WTC11 (cell line): ENCODE data around the gene TTN. TPM values are rescaled to one million over a fixed set of nuclear protein-coding genes. Genes with fewer than 3 reads are reported as not detected.
A peak's percentile ranks its signal among the peaks of the same experiment; 100 is the strongest.

ENCODE experiments used
- ATF1 ChIP-seq: sonication (generic); formaldehyde crosslinking; IDR thresholded peaks from 2 replicates; pipeline ENCODE4 v1.8.1; 2023; ENCODE audit warnings: mild to moderate bottlenecking, moderate library complexity, missing genetic modification reagents
- ATF6 ChIP-seq: sonication (generic); formaldehyde crosslinking; IDR thresholded peaks from 2 replicates; pipeline ENCODE4 v1.8.1; 2023; ENCODE audit warnings: mild to moderate bottlenecking, missing genetic modification reagents
- E2F1 ChIP-seq: sonication (generic); formaldehyde crosslinking; IDR thresholded peaks from 2 replicates; pipeline ENCODE4 v1.8.0; 2022; ENCODE audit warnings: mild to moderate bottlenecking, missing genetic modification reagents
- ELF4 ChIP-seq: sonication (generic); formaldehyde crosslinking; IDR thresholded peaks from 2 replicates; pipeline ENCODE4 v1.8.1; 2022; ENCODE audit warnings: low read depth, mild to moderate bottlenecking, moderate library complexity, missing genetic modification reagents
- EMX1 ChIP-seq: fragments of 250-450 bp; sonication (Bioruptor Pico); IDR thresholded peaks from 2 replicates; pipeline ENCODE4 v1.8.0; 2021; ENCODE audit warnings: mild to moderate bottlenecking
- FOXP1 ChIP-seq: sonication (generic); formaldehyde crosslinking; IDR thresholded peaks from 2 replicates; pipeline ENCODE4 v1.8.0; 2022; ENCODE audit warnings: missing genetic modification reagents, mild to moderate bottlenecking, moderate library complexity, borderline replicate concordance
- GABPB1 ChIP-seq: sonication (generic); formaldehyde crosslinking; IDR thresholded peaks from 2 replicates; pipeline ENCODE4 v1.8.1; 2023; ENCODE audit warnings: mild to moderate bottlenecking, missing genetic modification reagents
- HMGA2 ChIP-seq: fragments of 250-450 bp; sonication (Bioruptor Pico); IDR thresholded peaks from 2 replicates; pipeline ENCODE4 v1.4.0; 2021; ENCODE audit warnings: mild to moderate bottlenecking, moderate library complexity
- NFYB ChIP-seq: sonication (generic); formaldehyde crosslinking; conservative IDR thresholded peaks from 2 replicates; pipeline ENCODE4 v1.8.0; 2022; ENCODE audit warnings: low read depth, missing genetic modification reagents
- PRDM15 ChIP-seq: sonication (generic); formaldehyde crosslinking; IDR thresholded peaks from 2 replicates; pipeline ENCODE4 v1.8.0; 2022; ENCODE audit warnings: missing genetic modification reagents
- RELA ChIP-seq: sonication (generic); formaldehyde crosslinking; IDR thresholded peaks from 2 replicates; pipeline ENCODE4 v1.8.1; 2022; ENCODE audit warnings: missing genetic modification reagents, mild to moderate bottlenecking, borderline replicate concordance
- USF2 ChIP-seq: sonication (generic); formaldehyde crosslinking; IDR thresholded peaks from 2 replicates; pipeline ENCODE4 v1.8.1; 2023; ENCODE audit warnings: mild to moderate bottlenecking, missing genetic modification reagents, moderate library complexity
- ZBTB43 ChIP-seq: sonication (generic); formaldehyde crosslinking; IDR thresholded peaks from 2 replicates; pipeline ENCODE4 v1.8.1; 2023; ENCODE audit warnings: mild to moderate bottlenecking, missing genetic modification reagents
- ZMAT4 ChIP-seq: fragments of 250-450 bp; sonication (Bioruptor Pico); IDR thresholded peaks from 2 replicates; pipeline ENCODE4 v1.9.0; 2021; ENCODE audit warnings: mild to moderate bottlenecking
- ZNF232 ChIP-seq: sonication (generic); formaldehyde crosslinking; IDR thresholded peaks from 2 replicates; pipeline ENCODE4 v1.8.0; 2022; ENCODE audit warnings: mild to moderate bottlenecking, missing genetic modification reagents
- ZNF317 ChIP-seq: sonication (generic); formaldehyde crosslinking; IDR thresholded peaks from 2 replicates; pipeline ENCODE4 v1.8.1; 2023; ENCODE audit warnings: low read depth, mild to moderate bottlenecking, moderate library complexity, missing genetic modification reagents, borderline replicate concordance
- ZNF512 ChIP-seq: sonication (generic); formaldehyde crosslinking; IDR thresholded peaks from 2 replicates; pipeline ENCODE4 v1.8.1; 2022; ENCODE audit warnings: missing genetic modification reagents, borderline replicate concordance
- ZNF671 ChIP-seq: fragments of 250-450 bp; sonication (Bioruptor Pico); IDR thresholded peaks from 2 replicates; pipeline ENCODE4 v1.8.0; 2021; ENCODE audit warnings: mild to moderate bottlenecking
- total RNA-seq: library from RNA; stranded (reverse); gene quantifications from 3 replicates; pipeline ENCODE4 v1.2.3, GENCODE V29; 2021
- TF ChIP-seq, protein P1 (sequence below): sonication (generic); formaldehyde crosslinking; IDR thresholded peaks from 2 replicates; pipeline ENCODE4 v1.8.0; 2023; ENCODE audit warnings: mild to moderate bottlenecking, missing genetic modification reagents
- TF ChIP-seq, protein P2 (sequence below): sonication (generic); formaldehyde crosslinking; conservative IDR thresholded peaks from 2 replicates; pipeline ENCODE4 v1.8.1; 2022; ENCODE audit warnings: mild to moderate bottlenecking, missing genetic modification reagents

TTN gene
- total RNA-seq, 1 experiment from 2014 or later, result 4.7 TPM

DNA sequence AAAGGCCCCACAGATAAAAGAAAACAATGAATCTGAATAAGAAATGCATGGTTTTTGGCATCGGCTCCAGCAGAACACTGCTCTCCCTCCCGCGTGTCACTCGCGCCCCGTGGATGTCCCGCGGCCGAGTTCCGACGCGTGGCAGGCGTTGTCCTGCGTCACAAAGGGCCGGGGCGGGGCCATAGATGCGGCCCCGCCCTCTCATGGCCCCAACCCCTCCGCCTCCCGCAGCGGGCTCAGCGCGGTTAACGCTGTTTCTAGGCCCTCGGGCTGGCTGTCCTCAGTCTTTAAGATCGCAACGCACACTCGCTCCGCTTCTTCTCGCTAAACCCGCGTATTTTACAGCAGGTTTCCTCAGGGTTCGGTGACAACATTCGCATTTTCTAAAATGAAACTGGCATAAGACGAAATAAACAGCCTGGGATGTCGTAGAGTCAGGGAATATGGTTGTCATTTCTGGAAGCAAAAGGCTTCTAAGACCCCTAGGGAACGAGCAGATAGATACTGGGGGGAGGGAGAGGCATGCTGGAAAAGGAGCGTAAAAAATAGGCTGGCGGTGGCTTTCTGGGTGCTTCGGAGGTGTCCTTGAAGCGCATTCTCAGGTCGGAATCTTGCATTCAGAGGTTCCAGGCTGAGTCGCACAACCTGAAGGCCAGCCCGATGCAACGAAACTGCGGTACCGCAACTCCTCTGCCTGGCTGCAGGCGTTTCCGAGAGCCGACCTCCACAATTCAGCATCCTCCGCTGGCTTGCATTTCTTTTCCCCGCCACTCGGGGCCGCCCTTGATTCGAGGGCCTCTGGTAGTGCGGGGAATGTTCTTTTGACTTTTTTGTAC, 328.6 kb downstream of the TTN start, which contains the start of gene FKBP7 (continued):
- TF ChIP-seq PRDM15 (CRISPR knock-in tag), result no peak
- no peak for TF ChIP-seq ZBTB43 (CRISPR knock-in tag)
- no peak for TF ChIP-seq E2F1 (CRISPR knock-in tag)
- TF ChIP-seq, protein P1, sequence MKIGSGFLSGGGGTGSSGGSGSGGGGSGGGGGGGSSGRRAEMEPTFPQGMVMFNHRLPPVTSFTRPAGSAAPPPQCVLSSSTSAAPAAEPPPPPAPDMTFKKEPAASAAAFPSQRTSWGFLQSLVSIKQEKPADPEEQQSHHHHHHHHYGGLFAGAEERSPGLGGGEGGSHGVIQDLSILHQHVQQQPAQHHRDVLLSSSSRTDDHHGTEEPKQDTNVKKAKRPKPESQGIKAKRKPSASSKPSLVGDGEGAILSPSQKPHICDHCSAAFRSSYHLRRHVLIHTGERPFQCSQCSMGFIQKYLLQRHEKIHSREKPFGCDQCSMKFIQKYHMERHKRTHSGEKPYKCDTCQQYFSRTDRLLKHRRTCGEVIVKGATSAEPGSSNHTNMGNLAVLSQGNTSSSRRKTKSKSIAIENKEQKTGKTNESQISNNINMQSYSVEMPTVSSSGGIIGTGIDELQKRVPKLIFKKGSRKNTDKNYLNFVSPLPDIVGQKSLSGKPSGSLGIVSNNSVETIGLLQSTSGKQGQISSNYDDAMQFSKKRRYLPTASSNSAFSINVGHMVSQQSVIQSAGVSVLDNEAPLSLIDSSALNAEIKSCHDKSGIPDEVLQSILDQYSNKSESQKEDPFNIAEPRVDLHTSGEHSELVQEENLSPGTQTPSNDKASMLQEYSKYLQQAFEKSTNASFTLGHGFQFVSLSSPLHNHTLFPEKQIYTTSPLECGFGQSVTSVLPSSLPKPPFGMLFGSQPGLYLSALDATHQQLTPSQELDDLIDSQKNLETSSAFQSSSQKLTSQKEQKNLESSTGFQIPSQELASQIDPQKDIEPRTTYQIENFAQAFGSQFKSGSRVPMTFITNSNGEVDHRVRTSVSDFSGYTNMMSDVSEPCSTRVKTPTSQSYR (CRISPR knock-in tag), result no peak
- TF ChIP-seq GABPB1 (CRISPR knock-in tag), result peak; percentile 39; the same call in 1 of the 2 replicates
- TF ChIP-seq ZNF512, result no peak
- TF ChIP-seq ATF6 (CRISPR knock-in tag), result no peak
- no peak for TF ChIP-seq ZMAT4 (CRISPR knock-in tag)
- peak; percentile 41; the same call in 1 of the 2 replicates for TF ChIP-seq ZNF232 (CRISPR knock-in tag)
- no peak for TF ChIP-seq HMGA2 (CRISPR knock-in tag)
- TF ChIP-seq ELF4 (CRISPR knock-in tag), result no peak
- no peak for TF ChIP-seq EMX1 (CRISPR knock-in tag)
- TF ChIP-seq ZNF671 (CRISPR knock-in tag), result no peak
- no peak for TF ChIP-seq ZNF317
- TF ChIP-seq, protein P2, sequence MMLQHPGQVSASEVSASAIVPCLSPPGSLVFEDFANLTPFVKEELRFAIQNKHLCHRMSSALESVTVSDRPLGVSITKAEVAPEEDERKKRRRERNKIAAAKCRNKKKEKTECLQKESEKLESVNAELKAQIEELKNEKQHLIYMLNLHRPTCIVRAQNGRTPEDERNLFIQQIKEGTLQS, result no peak
- TF ChIP-seq USF2, result no peak
- TF ChIP-seq ATF1, result no peak
- TF ChIP-seq NFYB (CRISPR knock-in tag), result no peak
- no peak for TF ChIP-seq RELA (CRISPR knock-in tag)
- no peak for TF ChIP-seq FOXP1
